AG09309 (cell line): ENCODE results near the gene NEAT1.

ENCODE experiments used
- DNase-seq: peaks from one replicate; pipeline ENCODE4 v3.0.0-alpha.2; 2010; ENCODE audit warnings: low read depth
- H3K4me3 ChIP-seq: 2 replicates; pipeline ENCODE4 v1.5.1; 2011; ENCODE audit warnings: mild to moderate bottlenecking, low read depth, low read length, moderate library complexity; ENCODE audit not compliant: control insufficient read depth
- TF ChIP-seq, protein P1 (sequence below): IDR thresholded peaks from 2 replicates; pipeline ENCODE4 v1.5.1; 2011; ENCODE audit warnings: mild to moderate bottlenecking, low read depth, low read length, inconsistent platforms; ENCODE audit not compliant: insufficient read depth, control insufficient read depth; ENCODE audit errors: missing control alignments

NEAT1 gene

DNA sequence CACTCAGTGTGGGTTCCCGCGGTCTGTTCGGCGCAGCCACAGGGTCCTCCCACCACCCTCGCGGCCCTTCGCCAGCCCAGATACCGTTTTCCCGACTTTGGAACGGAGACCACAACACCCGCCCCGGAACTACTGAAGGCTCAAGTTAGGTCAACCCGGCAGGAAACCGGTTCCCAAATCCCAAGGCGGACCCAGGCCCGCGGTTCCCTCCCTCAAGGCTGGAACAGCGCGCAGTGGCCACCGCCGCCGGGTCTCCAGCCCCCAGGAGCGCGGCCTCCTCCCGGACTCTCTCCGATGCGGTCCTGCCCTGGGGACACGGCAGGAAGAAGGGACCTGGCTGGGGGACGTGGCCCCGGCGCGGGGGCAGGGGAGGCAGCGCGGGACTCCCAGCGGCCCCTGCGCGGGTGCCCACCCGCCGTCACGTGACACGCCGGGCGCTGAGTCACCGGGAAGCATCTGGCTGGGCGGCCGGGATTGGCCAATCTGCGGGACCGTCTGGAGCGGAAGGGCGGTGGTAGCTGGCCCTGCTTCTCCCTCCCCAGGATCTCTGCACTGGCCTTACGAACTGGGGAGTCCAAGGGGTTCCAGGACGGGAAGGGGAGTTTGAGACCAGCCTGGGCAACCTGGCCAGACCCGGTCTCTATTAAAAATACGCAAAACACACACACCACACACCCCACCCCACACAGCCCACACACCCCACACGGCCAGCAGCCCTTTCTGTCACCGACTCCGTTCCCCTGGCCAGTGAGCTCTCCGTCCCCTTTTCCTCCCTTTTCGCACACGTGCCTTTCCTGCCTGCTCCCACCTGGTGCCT, 54.8 kb downstream of the NEAT1 start:
- no peak for DNase-seq
- TF ChIP-seq, protein P1, sequence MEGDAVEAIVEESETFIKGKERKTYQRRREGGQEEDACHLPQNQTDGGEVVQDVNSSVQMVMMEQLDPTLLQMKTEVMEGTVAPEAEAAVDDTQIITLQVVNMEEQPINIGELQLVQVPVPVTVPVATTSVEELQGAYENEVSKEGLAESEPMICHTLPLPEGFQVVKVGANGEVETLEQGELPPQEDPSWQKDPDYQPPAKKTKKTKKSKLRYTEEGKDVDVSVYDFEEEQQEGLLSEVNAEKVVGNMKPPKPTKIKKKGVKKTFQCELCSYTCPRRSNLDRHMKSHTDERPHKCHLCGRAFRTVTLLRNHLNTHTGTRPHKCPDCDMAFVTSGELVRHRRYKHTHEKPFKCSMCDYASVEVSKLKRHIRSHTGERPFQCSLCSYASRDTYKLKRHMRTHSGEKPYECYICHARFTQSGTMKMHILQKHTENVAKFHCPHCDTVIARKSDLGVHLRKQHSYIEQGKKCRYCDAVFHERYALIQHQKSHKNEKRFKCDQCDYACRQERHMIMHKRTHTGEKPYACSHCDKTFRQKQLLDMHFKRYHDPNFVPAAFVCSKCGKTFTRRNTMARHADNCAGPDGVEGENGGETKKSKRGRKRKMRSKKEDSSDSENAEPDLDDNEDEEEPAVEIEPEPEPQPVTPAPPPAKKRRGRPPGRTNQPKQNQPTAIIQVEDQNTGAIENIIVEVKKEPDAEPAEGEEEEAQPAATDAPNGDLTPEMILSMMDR = no peak

DNA sequence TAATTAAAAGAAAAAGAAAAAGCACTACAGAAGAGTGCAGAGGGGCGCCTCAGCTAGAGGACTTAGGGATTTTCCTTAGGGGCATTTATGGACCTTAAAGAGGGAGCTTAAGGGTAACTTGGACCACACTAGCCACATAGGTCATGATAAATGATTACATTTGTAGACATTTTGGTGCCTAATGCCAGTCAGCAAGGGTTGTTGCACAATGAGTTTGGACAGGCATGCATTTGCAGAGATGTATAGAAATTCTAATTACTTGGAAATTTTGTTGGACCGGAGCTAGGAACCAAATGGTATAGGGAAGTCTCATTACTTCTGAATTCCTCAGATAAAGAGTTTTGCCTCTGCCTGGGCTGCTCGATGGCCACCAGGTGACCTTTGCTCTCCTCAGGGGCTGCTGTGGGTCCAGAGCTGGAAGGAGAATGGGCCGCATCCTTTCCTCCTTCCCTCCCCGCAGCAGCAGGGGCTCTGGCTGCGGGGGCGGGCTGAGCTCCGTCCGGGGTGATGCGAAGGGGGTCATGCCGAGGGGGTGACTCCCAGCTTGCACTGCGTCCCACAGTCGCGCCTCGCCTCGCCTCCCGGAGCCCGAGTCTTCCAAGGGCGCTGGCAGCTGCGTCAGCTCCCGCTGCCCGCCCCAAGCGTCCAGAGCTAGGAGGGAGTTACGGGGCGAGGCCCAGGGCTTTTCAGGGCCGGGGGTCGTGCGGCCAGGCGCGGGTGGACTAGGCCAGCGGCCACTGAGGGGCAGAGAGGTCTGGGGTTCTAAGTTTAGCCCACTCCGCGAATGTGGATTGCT, 56.0 kb downstream of the NEAT1 start:
- TF ChIP-seq, protein P1 = peak; percentile 0
- H3K4me3 ChIP-seq = peak overlapping the region; percentile 26
- no peak for DNase-seq

More for the DNA sequence above, 54.8 kb downstream of the NEAT1 start:
- peak overlapping the region; percentile 69 for H3K4me3 ChIP-seq

DNA sequence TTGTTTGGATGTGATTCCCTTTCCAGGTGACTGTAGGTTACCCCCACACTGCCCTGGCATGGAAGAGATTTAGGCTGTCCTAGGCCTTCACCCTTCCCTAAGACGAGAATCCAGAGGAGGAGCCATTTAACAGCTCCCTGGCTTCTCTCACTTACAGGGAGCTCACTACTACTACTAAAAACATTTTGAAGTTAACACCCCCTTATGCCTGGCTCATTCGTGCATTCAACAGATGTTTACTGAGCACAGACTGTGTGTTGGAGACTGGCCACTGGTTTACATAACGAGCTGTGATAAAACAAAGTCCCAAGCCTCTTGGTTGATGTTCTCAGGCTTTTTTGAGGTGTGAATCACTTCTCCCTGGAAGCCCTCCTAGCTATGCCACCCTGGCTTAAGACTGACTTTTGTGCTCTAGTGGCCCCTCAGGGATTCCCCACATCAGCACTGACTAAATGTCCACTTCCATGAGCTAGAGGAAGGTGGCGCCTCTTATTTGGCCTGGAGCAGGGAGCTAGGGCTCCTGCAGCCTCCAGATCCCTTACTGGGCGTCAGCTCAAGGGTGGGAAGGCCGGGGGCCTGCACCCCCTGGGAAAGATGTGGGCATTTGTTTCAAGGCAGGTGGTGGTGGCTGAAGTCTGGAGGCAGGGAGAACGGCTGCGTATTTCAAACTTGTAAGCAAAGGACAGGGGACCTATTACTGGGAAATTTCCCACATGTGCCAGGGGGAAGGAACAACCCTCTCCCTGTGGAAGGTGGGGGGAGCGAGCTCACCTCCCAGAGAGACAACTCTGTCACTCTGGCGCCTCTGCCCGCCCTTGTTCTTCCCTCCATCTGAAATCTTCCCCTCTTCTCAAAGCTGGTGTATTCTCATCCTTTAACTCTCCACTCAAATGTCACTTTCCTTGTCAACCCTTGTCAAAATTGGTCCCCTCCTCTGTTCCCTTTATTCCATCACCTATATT, 56.9 kb downstream of the NEAT1 start:
- H3K4me3 ChIP-seq = peak overlapping the region; percentile 26

DNA sequence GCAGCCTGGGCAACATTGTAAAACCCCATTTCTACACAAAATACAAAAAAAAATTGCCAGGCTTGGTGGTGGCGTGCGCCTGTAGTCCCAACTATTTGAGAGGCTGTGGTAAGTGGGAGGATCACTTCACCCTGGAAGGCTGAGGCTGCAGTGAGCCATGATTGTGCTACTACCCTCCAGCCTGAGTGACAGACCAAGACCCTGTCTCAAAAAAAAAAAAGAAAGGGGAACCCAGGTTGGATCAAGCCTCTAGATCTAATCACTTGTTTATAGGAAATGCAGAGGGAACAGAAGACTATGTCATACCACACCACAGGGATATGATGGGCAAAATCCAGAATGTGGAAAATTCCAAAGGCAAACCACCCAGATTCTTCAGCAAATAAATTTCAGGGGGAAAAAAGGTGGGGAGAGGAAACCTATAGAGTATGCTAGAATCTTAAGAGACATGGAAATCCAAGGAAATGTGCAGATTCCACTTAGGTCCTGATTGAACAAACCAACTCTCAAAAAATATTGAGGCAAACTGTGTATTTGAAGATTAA, 59.8 kb downstream of the NEAT1 start:
- DNase-seq = no peak
- TF ChIP-seq, protein P1 = no peak
- H3K4me3 ChIP-seq = no peak overlapping the region

More for the DNA sequence above, 56.9 kb downstream of the NEAT1 start:
- peak; percentile 96 for DNase-seq
- TF ChIP-seq, protein P1 = peak; percentile 61

DNA sequence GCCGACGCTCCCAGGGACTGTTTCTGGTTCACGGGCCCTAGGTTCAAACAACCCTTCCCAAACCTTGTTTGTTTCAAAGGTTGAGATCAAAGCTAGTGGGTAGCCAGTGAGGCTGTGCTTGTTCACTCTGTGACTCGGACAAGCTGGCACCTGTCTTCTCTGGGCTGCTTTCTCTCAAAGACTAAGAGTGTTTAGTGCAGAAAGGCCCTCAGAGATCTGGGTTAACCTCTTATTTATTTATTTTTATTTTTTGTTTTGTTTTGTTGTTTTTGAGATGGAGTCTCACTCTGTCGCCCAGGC, 63.3 kb downstream of the NEAT1 start:
- no peak overlapping the region for H3K4me3 ChIP-seq

More for the DNA sequence above, 63.3 kb downstream of the NEAT1 start:
- no peak for DNase-seq
- TF ChIP-seq, protein P1 = no peak
